ENCODE measurements around the gene ARHGAP18. TPM values are rescaled to one million over a fixed set of nuclear protein-coding genes. Genes with fewer than 3 reads are reported as not detected.

ARHGAP18 gene, protein sequence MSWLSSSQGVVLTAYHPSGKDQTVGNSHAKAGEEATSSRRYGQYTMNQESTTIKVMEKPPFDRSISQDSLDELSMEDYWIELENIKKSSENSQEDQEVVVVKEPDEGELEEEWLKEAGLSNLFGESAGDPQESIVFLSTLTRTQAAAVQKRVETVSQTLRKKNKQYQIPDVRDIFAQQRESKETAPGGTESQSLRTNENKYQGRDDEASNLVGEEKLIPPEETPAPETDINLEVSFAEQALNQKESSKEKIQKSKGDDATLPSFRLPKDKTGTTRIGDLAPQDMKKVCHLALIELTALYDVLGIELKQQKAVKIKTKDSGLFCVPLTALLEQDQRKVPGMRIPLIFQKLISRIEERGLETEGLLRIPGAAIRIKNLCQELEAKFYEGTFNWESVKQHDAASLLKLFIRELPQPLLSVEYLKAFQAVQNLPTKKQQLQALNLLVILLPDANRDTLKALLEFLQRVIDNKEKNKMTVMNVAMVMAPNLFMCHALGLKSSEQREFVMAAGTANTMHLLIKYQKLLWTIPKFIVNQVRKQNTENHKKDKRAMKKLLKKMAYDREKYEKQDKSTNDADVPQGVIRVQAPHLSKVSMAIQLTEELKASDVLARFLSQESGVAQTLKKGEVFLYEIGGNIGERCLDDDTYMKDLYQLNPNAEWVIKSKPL
- 0.45 and 0.67 TPM in 2 replicates for total RNA-seq
- 0.25 and 1.3 TPM in 2 replicates for polyA plus RNA-seq

GRCh38 chr6:129709769-129710449 is at the start of gene ARHGAP18:
TSS of gene ARHGAP18 (minus strand) at chr6:129710177. CDS start at chr6:129710136, 41 bp downstream.
- TF ChIP-seq CTCF (IDR thresholded peaks at IDR 0.05; ENCODE audit: low read depth, low read length) = no peak
- no peaks in the 10 kb centered on the region for H3K27me3 ChIP-seq
- H3K27ac ChIP-seq = peak within 1 kb of the TSS; percentile 72

GRCh38 chr6:129755787-129756186 is 45.8 kb upstream of the ARHGAP18 start:
- Histone ChIP-seq H3K4me3 (no peak overlapping the region), H3K27ac (no peak overlapping the region), H3K27me3 (no peaks in the 10 kb centered on the region), H3K36me3 (no peaks in the 10 kb centered on the region), H3K9me3 (ENCODE audit: low read depth) (no peaks in the 10 kb centered on the region), H3K4me1 (ENCODE audit: low read depth) (no peaks in the 10 kb centered on the region)
- no peak for DNase-seq (ENCODE audit: low read depth in 1 of 2, low spot score in 1 of 2)
- TF ChIP-seq CTCF (IDR thresholded peaks at IDR 0.05; ENCODE audit: low read depth, low read length) = no peak

More at GRCh38 chr6:129709769-129710449, at the start of gene ARHGAP18:
- DNase-seq (ENCODE audit: low read depth in 1 of 2, low spot score in 1 of 2) = peak; percentile 91 to 96
- H3K9me3 ChIP-seq (ENCODE audit: low read depth) = no peaks in the 10 kb centered on the region
- H3K4me3 ChIP-seq = peak within 1 kb of the TSS; percentile 33
- H3K36me3 ChIP-seq = no peaks in the 10 kb centered on the region
- H3K4me1 ChIP-seq (ENCODE audit: low read depth) = no peaks in the 10 kb centered on the region

GRCh38 chr6:129754750-129755149 is 44.8 kb upstream of the ARHGAP18 start:
- no peak for TF ChIP-seq CTCF (IDR thresholded peaks at IDR 0.05; ENCODE audit: low read depth, low read length)
- no peak overlapping the region for H3K27ac ChIP-seq
- H3K9me3 ChIP-seq (ENCODE audit: low read depth) = no peaks in the 10 kb centered on the region
- no peaks in the 10 kb centered on the region for H3K36me3 ChIP-seq
- DNase-seq (ENCODE audit: low read depth in 1 of 2, low spot score in 1 of 2) = no peak
- H3K4me1 ChIP-seq (ENCODE audit: low read depth) = no peaks in the 10 kb centered on the region
- H3K27me3 ChIP-seq = no peaks in the 10 kb centered on the region
- H3K4me3 ChIP-seq = no peak overlapping the region

- no peak for TF ChIP-seq CTCF (IDR thresholded peaks at IDR 0.05; ENCODE audit: low read depth, low read length)
- no peak overlapping the region for H3K4me3 ChIP-seq
- H3K27ac ChIP-seq = no peak overlapping the region
- no peaks in the 10 kb centered on the region for H3K4me1 ChIP-seq (ENCODE audit: low read depth)
- H3K27me3 ChIP-seq = no peaks in the 10 kb centered on the region
- H3K9me3 ChIP-seq (ENCODE audit: low read depth) = no peaks in the 10 kb centered on the region
- H3K36me3 ChIP-seq = no peaks in the 10 kb centered on the region
- peak in 1 of 2 donors; percentile 61 for DNase-seq (ENCODE audit: low read depth in 1 of 2, low spot score in 1 of 2)
Observed at GRCh38 chr6:129753422-129753821, 43.4 kb upstream of the ARHGAP18 start.

- H3K27me3 ChIP-seq = no peaks in the 10 kb centered on the region
- no peaks in the 10 kb centered on the region for H3K9me3 ChIP-seq (ENCODE audit: low read depth)
- no peak overlapping the region for H3K4me3 ChIP-seq
- no peak for DNase-seq (ENCODE audit: low read depth in 1 of 2, low spot score in 1 of 2)
- no peaks in the 10 kb centered on the region for H3K36me3 ChIP-seq
- no peak for TF ChIP-seq CTCF (IDR thresholded peaks at IDR 0.05; ENCODE audit: low read depth, low read length)
- no peaks in the 10 kb centered on the region for H3K4me1 ChIP-seq (ENCODE audit: low read depth)
- no peak overlapping the region for H3K27ac ChIP-seq
Observed at GRCh38 chr6:129751384-129751783, 41.4 kb upstream of the ARHGAP18 start.
